Activated CD4-positive, alpha-beta T cell treated with anti-CD3 and anti-CD28 coated beads, Interleukin-2, amount 50 U/mL, for 16 hours (primary cell): Measurements from ENCODE around the gene FICD.

ENCODE experiments used
- DNase-seq: peaks from one replicate; pipeline ENCODE4 v3.0.0-alpha.2; 2020

The FICD gene

DNA sequence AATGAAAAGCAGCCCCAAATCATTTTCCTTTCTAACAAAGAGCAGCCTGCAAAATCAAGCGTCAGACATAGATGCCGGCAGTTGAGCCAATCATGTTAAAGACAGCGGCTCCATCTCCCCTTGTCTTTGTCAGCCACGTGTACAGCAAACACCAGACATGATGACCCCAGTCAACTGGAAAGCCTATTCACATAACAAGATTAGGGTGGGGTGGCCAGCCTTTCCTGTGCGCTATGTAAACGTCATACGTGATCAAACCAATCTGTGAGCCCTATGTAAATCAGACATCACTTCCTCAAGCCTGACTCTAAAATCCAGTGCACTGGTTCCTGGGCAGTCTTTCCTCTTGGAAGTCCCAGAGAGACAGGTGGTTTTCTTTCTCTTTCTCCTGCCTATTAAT, 9.9 kb upstream of the FICD start:
- DNase-seq, result no peak

- peak; percentile 48 for DNase-seq
Observed at GRCh38 chr12:108507971-108508642, 7.0 kb upstream of the FICD start.

DNA sequence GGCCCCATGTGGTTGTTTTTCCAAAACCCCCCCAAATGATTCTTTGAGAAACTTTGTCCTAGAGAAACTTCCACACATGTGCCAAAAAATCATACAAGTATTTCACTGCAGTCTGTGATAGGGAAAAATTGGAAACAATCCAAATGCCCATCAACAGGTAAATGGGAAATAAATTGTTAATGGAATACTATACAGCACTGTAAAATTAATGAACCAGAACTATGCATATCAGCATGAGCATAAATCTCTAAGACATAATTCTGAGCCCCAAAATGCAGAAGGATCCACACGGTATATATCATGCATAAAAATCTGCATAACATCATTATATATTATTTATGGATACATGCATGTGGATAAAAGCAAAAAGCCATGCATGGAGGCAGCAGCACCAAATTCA, 5.3 kb upstream of the FICD start:
- no peak for DNase-seq

DNA sequence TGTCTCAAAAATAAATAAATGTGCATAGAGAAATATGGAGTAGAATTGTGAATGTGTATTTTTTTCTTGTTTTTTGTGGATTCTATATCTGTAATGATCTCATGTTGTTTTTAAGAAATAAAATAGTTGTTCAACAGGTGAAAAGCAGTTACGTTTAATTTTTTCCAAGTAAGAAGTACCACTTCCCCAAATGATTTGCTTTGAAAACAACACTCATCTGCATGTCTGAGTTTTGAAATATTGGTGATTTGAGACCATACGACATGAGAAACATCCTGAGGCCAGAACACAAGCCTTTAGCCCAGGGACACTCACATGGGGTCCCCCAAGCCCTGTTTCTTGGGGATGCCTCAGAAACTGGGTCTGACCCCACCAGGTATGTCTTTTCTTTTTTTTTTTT, 4.2 kb upstream of the FICD start:
- DNase-seq, result no peak

- peak; percentile 76 for DNase-seq
Observed at GRCh38 chr12:108511633-108512540, 3.2 kb upstream of the FICD start.

DNA sequence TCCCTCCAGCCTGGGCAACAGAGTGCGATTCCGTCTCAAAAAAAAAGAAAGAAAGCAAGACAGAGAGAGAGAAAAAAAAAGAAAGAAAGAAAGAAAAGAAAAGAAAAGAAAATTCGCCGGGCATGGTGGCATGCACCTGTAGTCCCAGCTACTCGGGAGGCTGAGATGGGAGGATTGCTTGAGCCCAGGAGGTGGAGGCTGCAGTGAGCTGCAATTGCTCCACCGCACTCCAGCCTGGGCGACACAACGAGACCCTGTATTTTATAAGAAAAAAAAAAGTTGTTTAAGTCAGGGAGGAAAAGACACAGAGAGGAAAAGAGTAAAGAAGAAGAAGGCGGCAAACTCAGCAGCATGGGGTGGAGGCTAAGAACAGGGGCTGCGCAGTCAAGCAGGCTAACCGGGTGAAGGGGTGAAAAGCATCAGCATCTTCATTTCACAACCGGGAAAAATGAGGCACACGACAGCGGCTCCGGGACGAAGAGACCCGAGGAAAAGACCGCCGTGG, 557 bp upstream of the FICD start:
- no peak for DNase-seq

- DNase-seq, result no peak
Observed at GRCh38 chr12:108515916-108516315, 839 bp downstream of the FICD start.

- no peak for DNase-seq
Observed at GRCh38 chr12:108516511-108517275, 1.6 kb downstream of the FICD start.

DNA sequence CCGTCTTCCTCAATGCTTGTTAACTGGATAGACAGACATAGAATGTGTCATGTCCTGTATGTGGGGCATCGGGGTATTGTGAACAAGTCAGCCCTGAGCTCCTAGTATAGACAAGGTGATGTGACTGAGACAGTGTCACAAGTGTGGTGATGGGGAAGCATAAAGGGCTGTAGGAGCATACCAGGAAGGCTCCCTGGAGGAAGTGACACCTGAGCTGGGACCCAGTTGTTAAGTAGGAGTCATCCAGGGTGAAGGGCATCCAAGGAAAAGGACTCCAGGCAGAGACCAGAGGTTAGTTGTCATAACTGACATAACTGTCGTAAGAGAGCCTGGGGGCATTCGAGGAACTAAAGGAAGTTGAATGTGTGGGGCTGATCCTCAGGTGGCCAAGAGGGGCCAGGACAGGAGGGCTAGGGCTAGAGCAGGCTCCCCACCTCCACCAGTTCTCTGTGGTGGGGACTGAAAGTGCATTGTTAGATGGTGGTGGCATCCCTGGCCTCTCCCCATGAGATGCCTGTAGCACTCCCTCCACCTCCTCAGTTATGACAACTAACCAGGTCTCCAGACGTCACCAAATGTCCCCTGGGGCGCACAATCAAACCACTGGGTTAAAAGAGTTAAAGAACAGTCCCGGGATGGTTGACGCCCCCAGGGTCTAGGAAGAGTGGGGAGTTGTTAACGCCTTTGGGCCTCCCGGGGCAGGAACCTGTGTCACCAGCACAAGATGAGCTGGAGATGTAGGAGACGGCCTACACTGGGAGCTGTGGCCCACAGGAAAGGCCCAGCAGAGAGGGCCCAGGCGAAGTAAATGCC, 2.4 kb downstream of the FICD start:
- DNase-seq, result no peak

DNA sequence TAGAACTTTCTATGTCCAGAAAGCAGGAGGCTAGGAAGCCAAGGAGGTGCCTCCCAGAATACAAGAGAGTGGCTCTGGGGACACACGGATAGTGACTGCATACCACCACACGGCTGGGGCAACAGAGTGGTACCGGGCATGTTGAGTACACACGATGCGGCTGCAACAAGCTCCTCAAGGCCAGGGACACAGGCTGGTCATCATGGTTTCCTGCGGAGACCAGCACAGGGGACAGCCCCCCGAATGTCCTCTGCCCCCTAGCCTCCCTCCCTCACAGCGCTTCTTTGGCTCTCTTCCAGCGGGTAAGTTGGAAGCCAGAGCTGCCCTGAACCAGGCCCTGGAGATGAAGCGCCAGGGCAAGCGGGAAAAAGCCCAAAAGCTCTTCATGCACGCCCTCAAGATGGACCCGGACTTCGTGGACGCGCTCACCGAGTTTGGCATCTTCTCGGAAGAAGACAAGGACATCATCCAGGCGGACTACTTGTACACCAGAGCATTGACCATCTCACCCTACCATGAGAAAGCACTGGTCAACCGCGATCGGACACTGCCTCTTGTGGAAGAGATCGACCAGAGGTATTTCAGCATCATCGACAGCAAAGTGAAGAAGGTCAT, 3.1 kb downstream of the FICD start:
- no peak for DNase-seq

- DNase-seq, result no peak
Observed at GRCh38 chr12:108518716-108519496, 3.8 kb downstream of the FICD start.

DNA sequence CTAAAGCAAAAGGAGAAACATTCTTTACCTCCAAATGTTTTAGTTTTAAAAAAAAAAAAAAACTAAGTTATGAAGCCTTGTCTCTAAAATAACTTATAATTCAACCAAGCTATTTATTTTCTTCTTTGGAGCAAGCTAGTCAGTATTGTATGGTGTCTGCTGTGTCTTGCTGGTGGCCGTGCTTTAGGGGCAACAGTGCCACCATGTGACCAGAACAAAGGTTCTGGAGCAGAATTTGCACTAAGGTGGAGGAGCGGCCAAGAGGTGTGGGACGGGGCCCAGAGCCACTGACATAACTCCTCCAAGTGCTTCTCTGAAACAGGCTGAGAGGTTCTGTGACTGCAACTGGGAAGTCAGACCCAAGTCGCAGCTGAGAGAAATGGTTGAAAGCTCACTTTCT, 4.5 kb downstream of the FICD start:
- no peak for DNase-seq

DNA sequence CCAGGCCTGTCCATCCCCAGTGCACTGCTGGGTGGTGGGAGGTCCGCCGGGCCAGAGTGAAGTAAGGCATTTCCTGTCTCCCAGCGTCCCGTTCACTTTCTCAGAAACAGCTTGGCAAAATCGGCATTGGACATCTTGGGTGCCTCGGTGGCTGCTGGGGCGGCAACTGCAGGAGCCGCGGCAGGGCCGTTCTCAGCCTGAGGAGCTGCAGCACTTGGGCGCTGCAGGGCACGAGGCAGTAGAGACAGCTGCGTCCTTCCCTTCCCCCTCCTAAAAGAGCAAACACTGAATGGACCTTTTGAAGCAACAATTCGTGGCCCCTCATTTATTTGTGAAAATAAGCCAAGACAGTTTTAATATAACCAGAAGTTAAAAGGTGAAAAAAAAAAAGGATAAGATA, 8.3 kb downstream of the FICD start:
- DNase-seq, result no peak

DNA sequence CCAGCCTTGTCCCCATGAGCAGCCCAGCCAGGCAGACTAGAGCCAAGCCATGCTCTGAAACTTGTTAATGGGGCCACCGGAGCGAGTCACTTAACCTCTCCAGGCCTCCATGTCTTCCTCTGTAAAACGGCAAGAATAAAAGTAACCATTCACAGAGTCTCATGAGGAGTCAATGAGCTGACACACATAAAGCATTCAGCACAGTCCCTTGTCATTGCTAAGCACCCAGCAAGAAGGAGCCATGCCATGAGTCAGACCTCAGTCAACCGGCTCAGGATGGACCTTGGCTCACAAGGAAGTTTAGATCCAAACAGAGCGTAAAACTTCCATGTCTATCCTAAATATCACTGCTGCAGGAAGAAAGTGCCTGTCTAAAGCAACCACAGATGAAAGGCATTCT, 10.6 kb downstream of the FICD start:
- no peak for DNase-seq

DNA sequence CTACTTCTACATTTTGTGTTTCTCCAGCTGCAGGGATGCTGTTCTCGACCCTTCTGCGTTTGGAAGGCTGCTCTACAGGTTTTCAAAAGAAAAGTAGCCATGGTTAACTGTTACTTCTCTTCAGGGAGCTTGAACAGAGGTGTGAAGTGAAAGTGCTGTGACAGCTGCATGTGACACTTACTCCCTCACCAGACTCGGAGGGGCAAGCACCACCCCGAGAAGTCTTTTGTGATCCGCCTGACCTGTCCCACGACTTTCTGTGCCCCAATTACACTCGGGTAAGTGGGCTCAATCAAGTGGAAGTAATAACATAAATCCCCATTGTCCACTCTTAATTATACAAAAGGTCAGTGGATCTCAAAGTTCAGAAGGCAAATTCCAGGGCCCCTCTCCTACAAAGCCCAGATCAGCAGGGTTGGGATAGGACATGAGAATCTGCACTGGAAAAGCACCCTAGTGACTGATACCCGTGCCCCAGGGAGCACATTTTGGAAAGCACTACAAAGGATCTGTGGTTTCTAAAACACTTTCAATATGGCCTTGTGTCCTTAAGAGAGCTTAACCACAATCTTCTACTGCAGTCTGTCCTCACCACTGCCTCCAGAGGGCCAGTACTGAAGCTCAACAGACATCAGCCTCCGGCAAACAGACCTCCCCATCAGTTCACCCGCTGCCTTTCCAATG, 11.5 kb downstream of the FICD start:
- no peak for DNase-seq

GRCh38 chr12:108527166-108527496, 12.1 kb downstream of the FICD start:
- no peak for DNase-seq

DNA sequence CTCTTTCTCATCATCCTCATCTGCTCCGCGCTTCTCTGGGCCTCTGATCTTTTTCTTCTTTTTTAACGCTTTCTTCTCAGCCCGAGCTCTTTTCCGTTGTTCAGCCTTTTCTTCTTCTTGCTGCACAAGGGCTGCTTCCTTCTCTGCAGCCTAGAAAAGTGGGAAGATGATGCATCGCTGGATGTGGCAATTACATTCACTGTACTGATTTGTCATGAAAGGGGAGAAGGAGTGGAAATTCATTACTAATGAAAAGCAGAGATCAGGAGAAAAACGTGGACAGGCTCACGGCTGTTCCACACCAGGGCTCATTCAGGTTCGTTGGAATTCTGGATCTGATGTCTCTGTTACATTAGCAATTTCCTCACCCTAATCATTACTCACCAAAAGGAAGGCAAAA, 15.1 kb downstream of the FICD start:
- DNase-seq, result no peak

GRCh38 chr12:108531929-108532848, 17.1 kb downstream of the FICD start:
- DNase-seq, result no peak

GRCh38 chr12:108538146-108538545, 23.1 kb downstream of the FICD start:
- no peak for DNase-seq
